Ovary (tissue), 9 donors: Measurements from ENCODE around the gene TFF2. TPM values are rescaled to one million over a fixed set of nuclear protein-coding genes. Genes with fewer than 3 reads are reported as not detected.

Experiments
- DNase-seq, 5 donors: peaks; one replicate each; pipeline ENCODE4 v3.0.0-alpha.2; 2019 to 2020
- H3K27ac ChIP-seq, 2 donors: fragments of 200-600 bp; one replicate each; pipeline versions ENCODE4 v1.5.1 to v1.8.0; 2019 to 2022
- H3K27me3 ChIP-seq: fragments of 200-600 bp; one replicate; pipeline ENCODE4 v1.8.0; 2022
- H3K36me3 ChIP-seq: fragments of 200-600 bp; sonication (generic); one replicate; pipeline ENCODE4 v1.5.1; 2019
- H3K4me1 ChIP-seq: one replicate; pipeline ENCODE4 v1.8.1; 2013; ENCODE audit warnings: mild to moderate bottlenecking, moderate library complexity; ENCODE audit not compliant: insufficient read depth
- H3K4me3 ChIP-seq: fragments of 200-600 bp; sonication (generic); one replicate; pipeline ENCODE4 v1.5.1; 2017
- H3K9me3 ChIP-seq, 2 donors: fragments of 200-600 bp in 1 of 2; sonication (generic) in 1 of 2; one replicate each; pipeline versions ENCODE4 v1.5.1 to v1.8.1; 2013 to 2019; ENCODE audit warnings: mild to moderate bottlenecking in 1 of 2, moderate library complexity in 1 of 2
- EP300 ChIP-seq: sonication (generic); formaldehyde crosslinking; IDR thresholded peaks from one replicate; pipeline ENCODE4 v1.6.1; 2017; ENCODE audit warnings: antibody characterized with exemption
- POLR2A ChIP-seq: fragments of 450-650 bp; IDR thresholded peaks from one replicate; pipeline ENCODE4 v1.6.1; 2017; ENCODE audit warnings: antibody characterized with exemption, mild to moderate bottlenecking, moderate library complexity
- WGBS, 3 donors: extraction: QIAGEN DNeasy Blood & Tissue Kit in 1 of 3; methylation state at CpG; one replicate each; pipeline versions ENCODE4 v1.1.5 to v1.1.7; 2013 to 2017; 5-methylcytosine and 5-hydroxymethylcytosine counted together
- intact Hi-C, 4 donors: fragments of 100-400 bp; cut with DNase I; formaldehyde crosslinking; loops; one replicate each; pipeline versions ENCODE4 v1.11.0 to v1.15.1; 2022 to 2023
- polyA plus RNA-seq, 2 donors: library from polyadenylated mRNA; stranded (reverse); fragments of 200-250 nt in 1 of 2; fragments of 350-450 nt in 1 of 2; fragmentation: Illumina TruSeq in 1 of 2; extraction: RNeasy Lipid Tissue Mini Kit (QIAGEN cat#74804) in 1 of 2; gene quantifications; one replicate each; pipeline ENCODE4 v1.2.3, GENCODE V29; 2013 to 2014
- total RNA-seq, 7 donors: library from RNA; depleted of rRNA in 2 of 7; stranded (reverse); fragments of >200 nt in 2 of 7; fragmentation: NEBNext Ultra II Directional in 3 of 7; extraction: Animal tissue kit (Norgen Biotek cat#: 25700) in 3 of 7; gene quantifications; one replicate each; pipeline versions ENCODE4 v1.1.0 to v1.2.4, GENCODE V29; 2016 to 2023
- TF ChIP-seq, protein P1 (sequence below), 3 donors: fragments of 450-650 bp in 2 of 3; fragments of 200-600 bp in 1 of 3; IDR thresholded peaks; one replicate each; pipeline versions ENCODE4 v1.5.1 to v1.8.0; 2016 to 2022; ENCODE audit warnings: antibody characterized with exemption in 3 of 3, mild to moderate bottlenecking in 1 of 3
- donor health status: DM: no; HTN: no; CAD: no; lungs with moderate emphysema.
- donor health status: DM: no; HTN: no; CAD: no.
- donor health status: Bipolar disorder and iron deficiency.
- donor health status: DM: yes; HTN: yes; CAD: no.
- donor health status: DM: no; HTN: no; CAD: no.
- donor health status: DM: yes; HTN: yes; CAD: no.

The TFF2 gene
- total and polyA plus RNA-seq, 9 donors = 0.31 to 3.7 TPM; not detected in 7

DNA sequence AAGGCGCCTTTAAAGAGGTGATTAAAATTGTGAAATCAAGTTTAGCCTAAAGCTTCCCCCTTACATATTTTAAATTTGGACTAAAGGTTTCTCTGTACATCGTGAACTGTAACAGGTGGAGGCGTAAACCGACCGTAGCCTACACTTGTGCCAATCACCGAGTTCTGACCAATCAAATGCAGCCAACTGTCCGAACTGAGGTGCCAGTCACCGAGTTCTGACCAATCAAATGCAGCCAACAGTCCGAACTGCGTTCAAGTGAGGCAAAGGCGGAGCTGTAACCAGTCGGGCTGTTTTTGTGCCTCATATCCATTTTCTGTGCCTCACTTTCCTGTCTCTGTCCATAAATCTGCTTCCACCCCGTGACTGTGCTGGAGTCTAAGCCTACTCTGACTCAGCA lies 8.1 kb upstream of the TFF2 start:
- no peak for DNase-seq
- WGBS, 3 donors = 83 to 85% (median 85%) methylated on average over 13 of the region's 13 CpGs
- H3K27me3 ChIP-seq = no peaks in the 10 kb centered on the region
- intact Hi-C loops = no loop called here
- peaks cover 0 to 5% of the 10 kb centered on the region in 2 donors for H3K9me3 ChIP-seq
- no peaks in the 10 kb centered on the region for H3K36me3 ChIP-seq
- no peak overlapping the region for H3K27ac ChIP-seq
- no peaks in the 10 kb centered on the region for H3K4me1 ChIP-seq
- H3K4me3 ChIP-seq = no peak overlapping the region
- no peak for TF ChIP-seq POLR2A
- TF ChIP-seq, protein P1, sequence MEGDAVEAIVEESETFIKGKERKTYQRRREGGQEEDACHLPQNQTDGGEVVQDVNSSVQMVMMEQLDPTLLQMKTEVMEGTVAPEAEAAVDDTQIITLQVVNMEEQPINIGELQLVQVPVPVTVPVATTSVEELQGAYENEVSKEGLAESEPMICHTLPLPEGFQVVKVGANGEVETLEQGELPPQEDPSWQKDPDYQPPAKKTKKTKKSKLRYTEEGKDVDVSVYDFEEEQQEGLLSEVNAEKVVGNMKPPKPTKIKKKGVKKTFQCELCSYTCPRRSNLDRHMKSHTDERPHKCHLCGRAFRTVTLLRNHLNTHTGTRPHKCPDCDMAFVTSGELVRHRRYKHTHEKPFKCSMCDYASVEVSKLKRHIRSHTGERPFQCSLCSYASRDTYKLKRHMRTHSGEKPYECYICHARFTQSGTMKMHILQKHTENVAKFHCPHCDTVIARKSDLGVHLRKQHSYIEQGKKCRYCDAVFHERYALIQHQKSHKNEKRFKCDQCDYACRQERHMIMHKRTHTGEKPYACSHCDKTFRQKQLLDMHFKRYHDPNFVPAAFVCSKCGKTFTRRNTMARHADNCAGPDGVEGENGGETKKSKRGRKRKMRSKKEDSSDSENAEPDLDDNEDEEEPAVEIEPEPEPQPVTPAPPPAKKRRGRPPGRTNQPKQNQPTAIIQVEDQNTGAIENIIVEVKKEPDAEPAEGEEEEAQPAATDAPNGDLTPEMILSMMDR (IDR thresholded peaks at IDR 0.05) = no peak
- no peak for TF ChIP-seq EP300

GRCh38 chr21:42358261-42358660 lies 7.5 kb upstream of the TFF2 start:
- TF ChIP-seq POLR2A (no peak), EP300 (no peak)
- TF ChIP-seq, protein P1 (IDR thresholded peaks at IDR 0.05) = no peak
- no peak for DNase-seq
- no peaks in the 10 kb centered on the region for H3K4me1 ChIP-seq
- intact Hi-C loops = no loop called here
- 88 to 92% (median 90%) methylated on average over 12 of the region's 12 CpGs for WGBS, 3 donors
- H3K27ac ChIP-seq = no peak overlapping the region
- H3K9me3 ChIP-seq = peaks cover 0 to 5% of the 10 kb centered on the region in 2 donors
- H3K27me3 ChIP-seq = no peaks in the 10 kb centered on the region
- no peaks in the 10 kb centered on the region for H3K36me3 ChIP-seq
- no peak overlapping the region for H3K4me3 ChIP-seq

- no peak overlapping the region for H3K27ac ChIP-seq
- no peaks in the 10 kb centered on the region for H3K36me3 ChIP-seq
- intact Hi-C loops = no loop called here
- TF ChIP-seq EP300 = no peak
- no peak overlapping the region for H3K4me3 ChIP-seq
- no peaks in the 10 kb centered on the region for H3K27me3 ChIP-seq
- DNase-seq = no peak
- H3K9me3 ChIP-seq = peaks cover 0 to 5% of the 10 kb centered on the region in 2 donors
- WGBS, 3 donors = 66 to 73% (median 67%) methylated on average over 3 of the region's 3 CpGs
- no peaks in the 10 kb centered on the region for H3K4me1 ChIP-seq
Observed at GRCh38 chr21:42357307-42357706, 6.5 kb upstream of the TFF2 start.

- no peaks in the 10 kb centered on the region for H3K36me3 ChIP-seq
- no peak for DNase-seq
- WGBS, 3 donors = 41 to 91% (median 46%) methylated on average over 6 of the region's 6 CpGs
- peaks cover 0 to 5% of the 10 kb centered on the region in 2 donors for H3K9me3 ChIP-seq
- no peak overlapping the region for H3K4me3 ChIP-seq
- H3K4me1 ChIP-seq = no peaks in the 10 kb centered on the region
- no peaks in the 10 kb centered on the region for H3K27me3 ChIP-seq
- H3K27ac ChIP-seq = no peak overlapping the region
- intact Hi-C loops = no loop called here
- TF ChIP-seq EP300 (no peak), POLR2A (no peak)
- TF ChIP-seq, protein P1 (IDR thresholded peaks at IDR 0.05) = no peak
Observed at GRCh38 chr21:42356650-42357049, 5.9 kb upstream of the TFF2 start.

DNA sequence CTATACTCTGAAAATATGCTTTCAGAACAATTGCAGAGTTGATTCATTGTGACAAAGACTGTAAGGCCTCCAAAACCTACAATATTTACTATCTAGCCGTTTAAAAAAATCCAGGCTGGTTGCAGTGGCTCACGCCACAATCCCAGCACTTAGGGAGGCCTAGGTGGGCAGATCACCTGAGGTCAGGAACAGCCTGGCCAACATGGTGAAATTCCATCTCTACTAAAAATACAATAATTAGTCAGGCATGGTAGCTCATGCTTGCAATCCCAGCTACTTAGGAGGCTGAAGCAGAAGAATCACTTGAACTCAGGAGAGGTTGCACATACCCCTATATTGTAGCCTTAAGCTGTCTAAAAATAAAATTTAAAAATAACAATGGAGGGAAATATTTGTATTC lies 5.3 kb upstream of the TFF2 start:
- H3K9me3 ChIP-seq = peaks cover 0 to 5% of the 10 kb centered on the region in 2 donors
- WGBS, 3 donors = 85 to 93% (median 86%) methylated on average over 2 of the region's 2 CpGs
- intact Hi-C loops = no loop called here

More for the DNA sequence above, 5.3 kb upstream of the TFF2 start:
- Histone ChIP-seq H3K27me3 (no peaks in the 10 kb centered on the region), H3K4me1 (no peaks in the 10 kb centered on the region), H3K36me3 (no peaks in the 10 kb centered on the region), H3K27ac (no peak overlapping the region), H3K4me3 (no peak overlapping the region)
- TF ChIP-seq EP300 (no peak), POLR2A (no peak)
- TF ChIP-seq, protein P1 (IDR thresholded peaks at IDR 0.05) = no peak
- no peak for DNase-seq
